Stimulated activated CD4-positive, alpha-beta T cell treated with anti-CD3 and anti-CD28 coated beads, Interleukin-4, amount 100 ng/mL, for 24 hours (primary cell): ENCODE measurements around the gene TAS2R42.

Experiments used
- DNase-seq: peaks from one replicate; pipeline ENCODE4 v3.0.0-alpha.2; 2020

Gene TAS2R42

GRCh38 chr12:11186837-11187236 lies at the start of gene TAS2R42:
Gene TAS2R42, minus strand, starts transcription at chr12:11186937. Its CDS starts 0 bp downstream, at chr12:11186937.
- DNase-seq, result no peak

GRCh38 chr12:11233532-11233931 lies 46.8 kb upstream of the TAS2R42 start:
- no peak for DNase-seq

- DNase-seq, result peak; percentile 4
These were observed 41.7 kb upstream of the TAS2R42 start for GRCh38 chr12:11228296-11228879.

GRCh38 chr12:11227373-11227772 lies 40.6 kb upstream of the TAS2R42 start:
- no peak for DNase-seq

GRCh38 chr12:11209113-11209512 lies 22.4 kb upstream of the TAS2R42 start:
- DNase-seq, result no peak

- DNase-seq, result no peak
These were observed 17.4 kb upstream of the TAS2R42 start for GRCh38 chr12:11204173-11204572.

GRCh38 chr12:11202811-11203210 lies 16.1 kb upstream of the TAS2R42 start:
- no peak for DNase-seq

- no peak for DNase-seq
These were observed 3.7 kb downstream of the TAS2R42 start for GRCh38 chr12:11183011-11183410.

- DNase-seq, result no peak
These were observed 4.2 kb downstream of the TAS2R42 start for GRCh38 chr12:11182529-11182928.

GRCh38 chr12:11178250-11178649 lies 8.5 kb downstream of the TAS2R42 start:
- DNase-seq, result no peak

- DNase-seq, result no peak
These were observed 12.7 kb downstream of the TAS2R42 start for GRCh38 chr12:11174022-11174421.

GRCh38 chr12:11171969-11172675 lies 14.6 kb downstream of the TAS2R42 start:
- no peak for DNase-seq

- peak; percentile 91 for DNase-seq
These were observed 15.4 kb downstream of the TAS2R42 start, which contains the start of gene SMIM10L1 for GRCh38 chr12:11171145-11171968. Gene SMIM10L1, plus strand, starts transcription at chr12:11171194. Its CDS starts 163 bp downstream, at chr12:11171357.

GRCh38 chr12:11170810-11171144 lies 16.0 kb downstream of the TAS2R42 start:
- DNase-seq, result no peak

- DNase-seq, result no peak
These were observed 20.4 kb downstream of the TAS2R42 start for GRCh38 chr12:11166300-11166699.

- DNase-seq, result no peak
These were observed 22.4 kb downstream of the TAS2R42 start for GRCh38 chr12:11164384-11164783.

- no peak for DNase-seq
These were observed 24.2 kb downstream of the TAS2R42 start for GRCh38 chr12:11162502-11162901.

GRCh38 chr12:11158885-11159444 lies 27.8 kb downstream of the TAS2R42 start:
- no peak for DNase-seq

GRCh38 chr12:11154400-11154925 lies 32.3 kb downstream of the TAS2R42 start:
- no peak for DNase-seq

GRCh38 chr12:11152725-11153124 lies 34.0 kb downstream of the TAS2R42 start:
- DNase-seq, result no peak

- DNase-seq, result no peak
These were observed 35.9 kb downstream of the TAS2R42 start for GRCh38 chr12:11150832-11151231.

GRCh38 chr12:11147420-11147819 lies 39.3 kb downstream of the TAS2R42 start:
- DNase-seq, result no peak

- no peak for DNase-seq
These were observed 42.4 kb downstream of the TAS2R42 start for GRCh38 chr12:11144297-11144696.
